Measurements from ENCODE around the gene CAMK4.

- TF ChIP-seq, protein P1, sequence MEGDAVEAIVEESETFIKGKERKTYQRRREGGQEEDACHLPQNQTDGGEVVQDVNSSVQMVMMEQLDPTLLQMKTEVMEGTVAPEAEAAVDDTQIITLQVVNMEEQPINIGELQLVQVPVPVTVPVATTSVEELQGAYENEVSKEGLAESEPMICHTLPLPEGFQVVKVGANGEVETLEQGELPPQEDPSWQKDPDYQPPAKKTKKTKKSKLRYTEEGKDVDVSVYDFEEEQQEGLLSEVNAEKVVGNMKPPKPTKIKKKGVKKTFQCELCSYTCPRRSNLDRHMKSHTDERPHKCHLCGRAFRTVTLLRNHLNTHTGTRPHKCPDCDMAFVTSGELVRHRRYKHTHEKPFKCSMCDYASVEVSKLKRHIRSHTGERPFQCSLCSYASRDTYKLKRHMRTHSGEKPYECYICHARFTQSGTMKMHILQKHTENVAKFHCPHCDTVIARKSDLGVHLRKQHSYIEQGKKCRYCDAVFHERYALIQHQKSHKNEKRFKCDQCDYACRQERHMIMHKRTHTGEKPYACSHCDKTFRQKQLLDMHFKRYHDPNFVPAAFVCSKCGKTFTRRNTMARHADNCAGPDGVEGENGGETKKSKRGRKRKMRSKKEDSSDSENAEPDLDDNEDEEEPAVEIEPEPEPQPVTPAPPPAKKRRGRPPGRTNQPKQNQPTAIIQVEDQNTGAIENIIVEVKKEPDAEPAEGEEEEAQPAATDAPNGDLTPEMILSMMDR (conservative IDR thresholded peaks at IDR 0.05; ENCODE audit: low read length), result no peak
- TF ChIP-seq EZH2phosphoT487 (IDR thresholded peaks at IDR 0.05; ENCODE audit: borderline replicate concordance), result no peak
These were observed 13.3 kb downstream of the CAMK4 start for GRCh38 chr5:111237470-111237869.
